H54 (cell line): ENCODE data around the gene ZNF705A.
A peak's percentile ranks its signal among the peaks of the same experiment; 100 is the strongest.
"Not testable (repeated sequence)": the region's sequence is repeated elsewhere in the genome, so short reads cannot be mapped to it uniquely, and the experiment has no call there.

Experiments used
- DNase-seq: peaks from one replicate; pipeline ENCODE4 v3.0.0; 2011; ENCODE audit warnings: low spot score, mixed read lengths; ENCODE audit not compliant: insufficient read length
- FAIRE-seq: peaks from 3 replicates; lab custom pipeline; 2011; peaks lifted over from hg19 to GRCh38; lab: Jason Lieb, UNC
- POLR2A ChIP-seq: IDR thresholded peaks from 2 replicates; pipeline ENCODE4 v1.6.1; 2011; ENCODE audit warnings: low read depth, mild to moderate bottlenecking, low read length

ZNF705A gene

DNA sequence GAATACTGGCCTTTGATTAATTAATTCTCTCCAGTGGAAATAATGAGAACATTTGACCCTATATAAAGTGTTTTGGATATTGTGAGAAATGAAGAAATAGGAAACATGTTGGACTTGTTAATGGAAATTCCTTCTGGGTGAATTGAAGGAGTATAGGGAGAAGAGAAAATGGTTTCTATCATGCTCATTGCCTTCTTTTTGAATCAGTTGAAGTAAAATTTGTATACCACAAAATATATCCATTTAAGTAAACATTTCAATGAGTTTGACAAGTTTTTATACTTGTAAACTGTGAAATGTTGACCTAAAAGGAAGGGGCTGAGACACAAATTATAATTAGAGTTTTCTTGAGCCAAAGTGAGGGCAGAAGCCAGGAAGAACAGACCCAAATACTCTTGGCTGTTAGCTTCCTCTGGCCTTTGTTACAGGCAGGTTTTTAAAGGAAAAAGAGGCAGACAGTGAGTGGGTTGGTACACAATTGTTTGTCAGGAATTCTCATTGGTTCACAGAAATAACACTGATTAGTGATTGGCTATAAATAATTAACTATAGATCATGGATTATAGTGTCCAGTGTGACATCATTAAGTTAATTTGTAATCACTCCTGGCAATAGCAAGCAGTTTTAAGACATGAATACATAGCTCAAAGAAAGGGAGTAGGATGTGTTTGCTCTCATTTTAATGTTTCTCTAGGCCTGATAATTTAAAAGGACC is 826 bp downstream of the ZNF705A start:
- DNase-seq (no peak), FAIRE-seq (peak; percentile 20)
- no peak for TF ChIP-seq POLR2A

DNA sequence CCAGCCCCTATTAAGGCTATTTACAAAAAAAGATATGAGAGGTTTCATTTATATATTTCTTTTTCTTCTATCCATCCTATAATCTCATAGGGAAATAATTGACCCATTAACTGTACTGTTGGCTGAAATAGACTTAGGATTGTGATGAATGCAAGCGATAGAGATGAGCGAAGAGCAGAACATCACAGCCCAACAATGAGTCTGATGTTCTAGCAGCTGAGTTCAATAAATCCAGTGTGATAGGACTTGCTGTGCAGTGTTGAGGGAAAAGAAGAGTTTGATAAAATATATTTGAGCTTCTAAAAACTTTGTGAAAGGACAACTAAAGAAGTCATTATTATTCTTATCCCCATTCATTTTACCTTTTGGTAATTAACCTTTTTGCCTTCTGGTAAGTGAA is 16.1 kb downstream of the ZNF705A start:
- DNase-seq, FAIRE-seq: not testable (repeated sequence)

DNA sequence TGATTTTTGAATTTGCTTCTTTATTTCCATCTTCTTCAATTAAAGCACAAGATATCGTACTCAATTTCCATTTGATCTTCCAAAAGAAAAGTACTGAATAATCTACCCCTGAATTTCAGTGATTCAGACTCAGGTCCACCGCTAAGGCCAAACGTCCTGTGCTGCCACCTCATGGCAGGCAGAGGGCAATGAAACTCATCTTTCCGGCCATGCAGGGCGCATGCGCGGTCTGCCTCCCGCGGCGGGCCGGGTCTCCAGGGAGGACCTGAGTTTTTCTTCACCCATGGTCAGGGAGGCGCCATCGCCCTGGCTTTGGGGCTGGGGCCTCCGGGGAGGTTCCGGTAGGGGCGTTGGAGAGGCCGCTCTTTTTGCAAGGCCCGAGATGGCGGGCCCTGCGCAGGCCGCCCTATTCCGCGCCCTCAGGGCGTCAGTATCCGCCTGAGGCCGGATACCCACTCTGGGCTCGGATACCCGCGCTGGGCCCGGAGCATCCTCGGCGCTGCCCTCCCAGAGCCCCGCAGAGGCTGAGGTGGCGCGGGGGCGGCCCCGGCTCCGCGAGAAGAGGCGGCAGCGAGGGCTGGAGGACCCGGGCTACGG is 23.3 kb downstream of the ZNF705A start:
- FAIRE-seq (peak; percentile 30), DNase-seq (peak; percentile 28)
- TF ChIP-seq POLR2A: peak; percentile 29; the same call in 1 of the 2 replicates

DNA sequence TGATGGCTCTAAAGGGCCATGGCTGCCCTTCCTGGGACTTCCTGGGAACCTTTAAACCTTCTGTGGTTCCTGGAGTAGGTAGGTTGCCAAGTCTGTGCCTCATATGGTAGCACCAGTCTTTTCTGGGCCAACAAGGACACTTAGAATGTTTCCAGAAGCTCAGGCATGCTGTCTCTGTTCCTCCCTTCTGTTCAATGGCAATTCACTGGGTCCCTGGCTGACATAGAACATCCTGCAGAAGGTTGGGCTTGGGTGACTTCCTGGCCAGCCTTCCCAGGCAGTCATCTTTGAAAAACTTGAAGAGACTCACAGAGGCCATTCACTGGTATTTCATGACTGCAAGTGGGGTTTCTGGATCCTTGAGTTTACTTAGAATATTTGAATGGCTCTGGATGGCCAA is 24.5 kb downstream of the ZNF705A start:
- not testable (repeated sequence) for DNase-seq, FAIRE-seq

DNA sequence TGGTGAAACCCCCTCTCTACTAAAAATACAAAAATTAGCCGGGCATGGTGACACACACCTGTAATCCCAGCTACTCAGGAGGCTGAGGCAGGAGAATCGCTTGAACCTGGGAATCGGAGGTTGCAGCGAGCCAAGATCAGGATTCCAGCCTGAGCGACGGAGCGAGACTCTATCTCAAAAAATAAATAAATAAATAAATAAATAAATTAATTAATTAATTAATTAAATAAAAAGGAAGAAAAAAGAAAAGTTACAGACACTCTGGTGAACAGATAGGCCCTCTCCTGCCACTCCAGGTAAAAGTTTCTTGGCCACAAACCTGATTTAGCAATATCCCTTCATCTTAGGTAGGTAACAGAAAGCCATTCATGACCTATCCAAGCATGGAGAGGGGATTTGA is 26.1 kb downstream of the ZNF705A start:
- not testable (repeated sequence) for FAIRE-seq, DNase-seq

DNA sequence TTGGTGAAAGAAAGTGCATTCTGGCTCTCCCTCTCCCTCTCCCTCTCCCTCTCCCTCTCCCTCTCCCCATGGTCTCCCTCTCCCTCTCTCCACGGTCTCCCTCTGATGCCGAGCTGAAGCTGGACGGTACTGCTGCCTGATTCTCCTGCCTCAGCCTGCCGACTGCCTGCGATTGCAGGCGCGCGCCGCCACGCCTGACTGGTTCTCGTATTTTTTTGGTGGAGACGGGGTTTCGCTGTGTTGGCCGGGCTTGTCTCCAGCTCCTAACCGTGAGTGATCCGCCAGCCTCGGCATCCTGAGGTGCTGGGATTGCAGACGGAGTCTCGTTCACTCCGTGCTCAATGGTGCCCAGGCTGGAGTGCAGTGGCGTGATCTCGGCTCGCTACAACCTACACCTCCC is 26.5 kb downstream of the ZNF705A start:
- DNase-seq, FAIRE-seq: not testable (repeated sequence)

DNA sequence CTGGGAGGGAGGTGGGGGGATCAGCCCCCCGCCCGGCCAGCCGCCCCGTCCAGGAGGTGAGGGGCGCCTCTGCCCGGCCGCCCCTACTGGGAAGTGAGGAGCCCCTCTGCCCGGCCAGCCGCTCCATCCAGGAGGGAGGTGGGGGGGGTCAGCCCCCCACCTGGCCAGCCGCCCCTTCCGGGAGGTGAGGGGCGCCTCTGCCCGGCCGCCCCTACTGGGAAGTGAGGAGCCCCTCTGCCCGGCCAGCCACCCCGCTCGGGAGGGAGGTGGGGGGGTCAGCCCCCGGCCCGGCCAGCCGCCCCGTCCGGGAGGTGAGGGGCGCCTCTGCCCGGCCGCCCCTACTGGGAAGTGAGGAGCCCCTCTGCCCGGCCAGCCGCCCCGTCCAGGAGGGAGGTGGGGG is 27.4 kb downstream of the ZNF705A start:
- FAIRE-seq: not testable (repeated sequence)

DNA sequence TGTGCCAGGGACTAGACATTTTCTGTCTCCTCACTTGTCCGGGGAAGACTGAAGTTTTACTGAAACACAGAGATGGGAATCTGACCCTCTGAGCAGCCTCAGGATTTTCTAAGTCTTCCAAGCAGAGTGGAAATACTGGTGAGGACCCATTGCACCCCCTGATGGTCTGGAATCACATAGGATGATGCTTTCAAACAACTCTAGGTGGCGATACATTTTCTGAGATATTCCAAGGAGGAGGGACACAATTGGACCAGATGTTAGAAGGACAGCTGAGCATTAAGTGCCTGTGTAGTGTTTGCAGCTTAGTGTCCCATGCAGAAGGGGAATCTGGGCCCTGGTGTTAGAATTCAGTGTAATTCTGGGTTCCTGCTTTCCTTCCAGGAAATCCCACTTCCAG is 31.3 kb downstream of the ZNF705A start:
- not testable (repeated sequence) for DNase-seq, FAIRE-seq

More for the DNA sequence above, 27.4 kb downstream of the ZNF705A start:
- DNase-seq: not testable (repeated sequence)

DNA sequence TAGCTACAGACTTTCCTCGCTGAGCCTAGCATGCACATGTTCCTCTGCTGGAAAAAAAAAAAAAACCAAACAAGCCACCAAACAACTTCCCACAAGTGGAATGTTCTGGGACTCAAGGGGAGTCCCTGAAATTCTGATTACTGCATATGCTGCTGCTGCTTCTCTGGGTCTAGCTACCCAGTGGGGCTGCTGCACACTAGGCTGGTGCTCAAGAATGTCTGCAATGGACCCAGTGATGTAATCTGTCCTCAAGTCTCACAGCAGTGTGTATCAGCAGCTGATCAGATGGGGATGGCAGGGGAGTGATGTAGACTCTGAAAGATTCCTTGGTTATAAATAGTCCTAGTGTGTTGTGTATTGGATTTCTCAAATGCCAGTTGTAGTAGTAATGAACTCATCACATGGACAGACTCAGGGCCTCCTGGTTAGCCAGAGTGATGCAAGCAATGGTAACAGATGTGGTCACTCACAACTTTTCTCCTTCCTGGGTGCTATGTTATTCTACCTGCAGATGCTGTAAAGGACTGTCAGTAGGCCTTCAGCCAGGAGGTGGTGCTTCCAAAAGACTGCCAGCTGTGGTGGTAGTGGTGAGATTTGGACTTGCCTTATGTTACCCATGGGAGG is 41.0 kb downstream of the ZNF705A start:
- not testable (repeated sequence) for FAIRE-seq, DNase-seq

DNA sequence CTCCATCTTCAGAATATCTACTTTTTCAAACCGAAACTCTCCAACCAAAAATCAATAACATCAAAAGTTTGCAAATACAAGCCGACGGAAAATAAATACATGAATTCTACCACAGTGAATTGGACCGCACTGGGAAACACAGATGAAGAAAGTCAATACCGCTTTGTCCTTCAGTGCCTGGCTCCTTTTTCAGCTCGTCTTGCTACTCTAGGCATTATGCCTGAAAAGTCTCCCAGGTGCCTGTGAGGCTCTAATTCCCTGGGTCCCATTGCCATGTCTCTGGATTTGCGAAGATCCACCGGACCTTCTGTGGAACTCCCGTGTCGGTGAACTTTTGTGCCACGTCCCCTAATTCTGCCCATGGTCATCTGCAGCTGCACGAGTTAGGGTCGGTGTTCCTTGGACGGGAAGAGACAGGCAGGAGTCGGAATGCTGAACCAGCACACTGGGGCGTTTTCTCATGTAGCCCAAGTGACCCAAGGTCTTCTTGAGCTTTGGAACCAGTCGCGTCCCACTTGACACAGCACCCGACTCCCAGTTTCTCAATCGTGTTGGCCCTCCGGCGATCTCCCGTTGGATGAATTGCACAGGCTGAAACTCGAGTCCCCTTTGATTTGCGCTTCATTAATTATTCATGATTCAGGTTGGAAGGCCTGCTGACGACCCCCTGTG is 62.0 kb downstream of the ZNF705A start:
- not testable (repeated sequence) for DNase-seq

DNA sequence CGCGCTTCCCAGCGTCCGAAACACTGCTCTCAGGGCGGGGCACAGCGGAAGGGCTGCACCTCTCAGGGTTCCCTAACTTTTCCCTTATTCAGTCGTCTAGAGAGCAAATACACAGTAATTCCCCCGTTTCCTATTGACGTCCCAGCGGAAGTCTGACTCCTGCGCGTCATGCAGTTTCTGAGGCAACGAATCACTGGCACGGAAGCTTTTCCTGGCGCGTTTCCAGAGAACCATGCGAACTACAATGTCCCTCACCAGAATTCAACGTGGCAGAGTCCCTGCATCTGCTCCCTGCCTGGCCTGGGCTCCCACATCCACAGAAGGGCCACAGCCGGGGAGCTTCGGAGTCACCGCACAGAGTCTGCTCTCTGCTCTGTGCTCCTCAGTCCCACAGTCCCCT is 64.6 kb downstream of the ZNF705A start:
- not testable (repeated sequence) for FAIRE-seq, DNase-seq

More for the DNA sequence above, 62.0 kb downstream of the ZNF705A start:
- not testable (repeated sequence) for FAIRE-seq

DNA sequence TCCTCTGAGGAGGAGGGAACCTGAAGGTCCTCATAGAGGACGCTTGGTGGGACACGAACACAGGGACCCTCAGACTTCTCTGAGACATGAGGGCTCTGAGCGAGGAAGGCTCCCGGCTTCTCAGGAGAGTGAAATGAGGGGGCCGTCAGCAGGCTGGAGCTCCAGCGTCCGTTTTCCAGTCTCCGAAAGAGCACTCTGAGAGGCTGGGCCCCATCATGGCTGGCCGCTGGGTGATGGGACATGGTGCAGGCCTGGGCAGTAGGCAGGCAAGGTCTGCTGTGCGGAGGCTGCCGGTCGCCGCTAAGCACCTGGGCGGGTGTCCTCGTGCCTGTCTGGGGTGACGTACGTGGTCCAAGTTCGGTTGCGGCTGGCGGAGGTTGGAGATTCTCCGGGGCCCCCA is 65.0 kb downstream of the ZNF705A start:
- DNase-seq: not testable (repeated sequence)

DNA sequence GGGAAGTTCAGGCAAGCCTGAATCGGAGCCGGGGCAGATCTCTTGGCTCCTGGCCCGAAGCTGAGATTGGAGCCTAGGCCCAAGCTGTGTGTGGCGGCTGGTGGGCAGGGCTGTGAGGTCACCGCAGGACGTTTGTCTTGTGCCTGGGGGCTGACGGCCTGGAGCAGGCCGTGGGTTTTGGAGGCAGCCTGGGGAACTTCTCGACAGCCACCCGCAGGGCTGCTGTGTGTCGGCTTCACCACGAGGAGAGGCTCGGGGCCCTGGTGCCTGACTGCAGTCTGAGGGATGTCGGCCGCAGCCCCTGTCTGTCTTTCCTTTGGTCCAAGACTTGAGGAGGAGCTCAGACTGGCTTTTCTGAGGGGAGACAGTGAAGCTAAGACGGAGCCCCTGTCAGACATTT is 65.5 kb downstream of the ZNF705A start:
- FAIRE-seq: not testable (repeated sequence)

More for the DNA sequence above, 65.0 kb downstream of the ZNF705A start:
- not testable (repeated sequence) for FAIRE-seq

DNA sequence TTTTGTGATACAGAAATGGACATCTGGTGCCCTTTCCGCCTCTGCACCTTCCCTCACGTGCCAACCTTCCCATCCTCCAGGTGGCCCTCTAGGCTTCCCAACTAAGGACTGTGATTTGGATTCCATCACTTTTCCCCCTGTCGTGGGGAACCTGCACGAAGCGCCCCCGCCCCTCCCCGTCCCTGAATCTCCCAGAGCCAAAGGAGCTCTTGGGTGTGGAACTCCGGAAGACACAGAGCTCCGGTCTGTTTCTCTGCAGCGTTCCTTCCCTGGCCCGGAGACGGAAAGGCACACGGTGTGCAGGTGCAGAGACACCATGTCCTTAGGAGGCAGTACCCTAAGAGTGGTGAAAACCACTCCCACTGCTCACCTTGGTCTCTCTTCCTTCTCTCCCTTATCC is 66.8 kb downstream of the ZNF705A start:
- not testable (repeated sequence) for DNase-seq, FAIRE-seq

More for the DNA sequence above, 65.5 kb downstream of the ZNF705A start:
- not testable (repeated sequence) for DNase-seq

DNA sequence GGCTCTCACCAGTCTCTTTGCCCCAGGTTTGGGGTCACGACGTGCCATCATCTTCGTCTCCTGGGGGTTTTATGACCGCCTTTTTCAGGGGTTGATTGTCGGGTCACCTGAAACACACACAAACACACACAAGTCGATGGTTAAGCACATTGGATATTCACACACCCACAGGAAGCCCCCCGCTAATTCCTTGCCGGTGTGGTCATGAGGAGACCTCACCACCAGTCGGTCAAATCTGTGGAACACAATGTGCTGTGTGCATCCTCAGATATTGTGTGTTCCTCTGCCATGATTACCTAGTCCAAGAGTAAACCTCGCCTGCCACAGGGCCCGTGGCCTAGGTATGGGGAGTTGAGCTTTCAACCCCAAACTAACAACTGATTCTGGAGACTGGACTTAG is 68.0 kb downstream of the ZNF705A start:
- FAIRE-seq: not testable (repeated sequence)

More for the DNA sequence above, 68.0 kb downstream of the ZNF705A start:
- DNase-seq: not testable (repeated sequence)
